ENCODE measurements around the gene ASIC4. TPM values are rescaled to one million over a fixed set of nuclear protein-coding genes. Genes with fewer than 3 reads are reported as not detected.

Gene ASIC4
- total RNA-seq, 4 donors from 2014 or later, result not detected

- Histone ChIP-seq H3K4me3 (no peak overlapping the region), H3K9me3 (no peaks in the 10 kb centered on the region)
Observed at GRCh38 chr2:219508971-219509779, 5.1 kb upstream of the ASIC4 start.

GRCh38 chr2:219509780-219510511, 4.3 kb upstream of the ASIC4 start:
- H3K4me1 ChIP-seq, result peaks cover 14 to 49% (median 16%) of the 10 kb centered on the region in 3 donors
- no peaks in the 10 kb centered on the region for H3K9me3 ChIP-seq
- 2 to 4% methylated on average over 19 to 26 of the region's 26 CpGs for WGBS, 2 donors
- no peak for DNase-seq
- no peak for TF ChIP-seq POLR2A (IDR thresholded peaks at IDR 0.05)
- TF ChIP-seq CTCF (IDR thresholded peaks at IDR 0.05), result peak; percentile 37 to 74 (median 50)
- no peak overlapping the region for H3K27ac ChIP-seq
- H3K4me3 ChIP-seq, result peak overlapping the region in 3 of 4 donors; percentile 10 to 55 (median 20)
- intact Hi-C loops (cut with DNase I), result no loop called here
- H3K36me3 ChIP-seq, result peaks cover 0 to 22% (median 0%) of the 10 kb centered on the region in 3 donors
- H3K27me3 ChIP-seq, result peaks cover 5 to 70% (median 20%) of the 10 kb centered on the region in 4 donors

More at GRCh38 chr2:219508971-219509779, 5.1 kb upstream of the ASIC4 start:
- 0 to 19% methylated on average over 2 to 5 of the region's 14 CpGs for WGBS, 2 donors
- Histone ChIP-seq H3K27me3 (peaks cover 5 to 62% (median 16%) of the 10 kb centered on the region in 4 donors), H3K4me1 (peaks cover 14 to 42% (median 16%) of the 10 kb centered on the region in 3 donors), H3K36me3 (peaks cover 0 to 30% (median 0%) of the 10 kb centered on the region in 3 donors), H3K27ac (no peak overlapping the region)
- TF ChIP-seq CTCF (IDR thresholded peaks at IDR 0.05), result no peak
- no peak for TF ChIP-seq POLR2A (IDR thresholded peaks at IDR 0.05)
- intact Hi-C loops (cut with DNase I), result no loop called here
- DNase-seq, result no peak

- WGBS, 2 donors, result 13 to 33% methylated on average over 7 to 19 of the region's 22 CpGs
- Histone ChIP-seq H3K27ac (no peak overlapping the region), H3K27me3 (peaks cover 5 to 77% (median 20%) of the 10 kb centered on the region in 4 donors), H3K9me3 (no peaks in the 10 kb centered on the region), H3K4me3 (peak overlapping the region in 1 of 4 donors; percentile 55), H3K4me1 (peaks cover 14 to 49% (median 16%) of the 10 kb centered on the region in 3 donors), H3K36me3 (peaks cover 0 to 15% (median 0%) of the 10 kb centered on the region in 3 donors)
- no peak for TF ChIP-seq POLR2A (IDR thresholded peaks at IDR 0.05)
- no peak for TF ChIP-seq CTCF (IDR thresholded peaks at IDR 0.05)
- intact Hi-C loops (cut with DNase I), result no loop called here
- no peak for DNase-seq
Observed at GRCh38 chr2:219510512-219511135, 3.7 kb upstream of the ASIC4 start.

GRCh38 chr2:219511547-219512325, 2.5 kb upstream of the ASIC4 start:
- intact Hi-C loops (cut with DNase I), result no loop called here
- WGBS, 2 donors, result 23 to 26% methylated on average over 6 to 11 of the region's 15 CpGs
- no peak overlapping the region for H3K4me3 ChIP-seq
- peaks cover 14 to 49% (median 16%) of the 10 kb centered on the region in 3 donors for H3K4me1 ChIP-seq
- TF ChIP-seq CTCF (IDR thresholded peaks at IDR 0.05) (no peak), POLR2A (IDR thresholded peaks at IDR 0.05) (no peak)
- no peak overlapping the region for H3K27ac ChIP-seq
- H3K36me3 ChIP-seq, result peaks cover 0 to 4% (median 0%) of the 10 kb centered on the region in 3 donors
- peaks cover 5 to 88% (median 20%) of the 10 kb centered on the region in 4 donors for H3K27me3 ChIP-seq
- DNase-seq, result no peak
- no peaks in the 10 kb centered on the region for H3K9me3 ChIP-seq
